NCI-H2196 treated with DMSO at 0.1 percent for 48 hours (cell line): ENCODE results near the gene ALOX12.

Experiments used
- DNase-seq: peaks from one replicate; lab custom pipeline; 2025; ENCODE audit not compliant: unreplicated experiment; lab: John Stamatoyannopoulos, UW

The ALOX12 gene

DNA sequence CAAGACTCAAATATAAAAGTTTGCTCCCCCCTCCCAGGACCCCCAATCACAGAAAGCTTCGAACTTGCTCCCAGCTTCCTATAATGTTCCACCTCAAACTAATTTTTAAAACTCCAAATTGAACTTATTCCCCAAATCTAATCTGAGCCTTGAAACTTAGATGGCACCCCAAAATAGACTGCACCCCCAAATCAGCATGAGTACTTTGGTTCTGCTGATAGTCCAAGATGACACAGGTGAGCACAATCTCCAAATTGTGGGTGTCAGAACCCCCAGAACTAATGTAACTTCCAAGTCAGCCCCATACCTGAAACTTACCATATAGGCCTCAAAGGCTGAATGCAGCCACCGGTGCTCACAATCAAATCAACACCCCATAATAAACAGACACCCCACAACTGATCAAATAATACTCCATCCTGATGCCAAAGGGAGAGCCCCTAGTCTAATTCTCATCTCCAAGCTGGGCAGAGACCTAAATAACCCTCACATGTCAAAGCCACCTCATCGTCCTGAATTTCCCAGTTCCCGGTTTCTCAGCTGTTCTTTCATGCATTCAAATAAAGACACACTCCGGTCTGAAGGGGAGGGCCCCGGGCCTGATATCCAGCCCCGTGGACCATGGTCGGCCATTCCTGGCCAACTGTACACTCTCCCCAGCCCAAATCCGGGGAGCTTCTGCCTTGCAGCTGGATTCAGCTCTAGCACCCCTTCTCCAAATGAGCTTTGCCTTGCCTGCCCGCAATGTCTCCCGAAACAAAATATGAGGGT lies 25.2 kb downstream of the ALOX12 start:
- DNase-seq, result no peak

DNA sequence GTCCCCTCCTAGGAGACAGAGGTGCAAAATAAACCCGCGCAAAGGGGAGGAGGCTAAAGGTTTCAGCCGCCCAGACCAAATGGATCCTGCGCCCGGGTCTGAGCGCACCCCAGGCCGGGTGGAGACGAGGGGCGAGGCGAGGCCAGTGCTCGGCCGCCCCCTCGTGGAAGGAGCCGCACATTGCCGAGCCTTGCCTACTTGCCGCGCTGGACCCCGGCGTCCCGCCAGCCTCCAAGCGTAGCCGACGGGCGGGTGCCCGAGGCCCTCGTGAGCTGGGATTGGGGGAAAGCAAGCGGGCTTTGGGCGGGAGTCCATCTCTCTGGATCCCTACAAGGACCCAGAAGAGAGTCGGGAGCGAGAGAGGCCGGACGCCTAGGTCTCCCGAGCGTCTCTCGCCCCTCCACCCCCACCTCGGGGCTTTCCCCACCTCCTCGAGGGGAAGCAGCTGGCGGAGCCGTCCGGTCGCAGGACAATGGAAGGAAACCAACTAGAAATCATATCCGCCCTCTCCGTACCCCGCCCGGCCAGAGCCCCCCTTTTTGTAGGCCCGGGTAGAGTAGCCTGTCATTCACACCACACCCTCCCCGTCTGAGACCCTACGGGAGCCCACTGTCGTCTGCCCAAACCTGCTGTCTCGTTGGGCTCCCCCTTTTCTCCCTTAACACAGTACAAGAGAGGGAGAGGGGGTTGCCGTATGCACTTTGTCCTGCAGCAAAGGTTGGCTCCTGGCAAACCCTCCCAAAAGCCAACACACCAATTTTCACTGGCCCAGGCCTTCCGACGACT lies 26.3 kb downstream of the ALOX12 start:
- peak; percentile 42 for DNase-seq

DNA sequence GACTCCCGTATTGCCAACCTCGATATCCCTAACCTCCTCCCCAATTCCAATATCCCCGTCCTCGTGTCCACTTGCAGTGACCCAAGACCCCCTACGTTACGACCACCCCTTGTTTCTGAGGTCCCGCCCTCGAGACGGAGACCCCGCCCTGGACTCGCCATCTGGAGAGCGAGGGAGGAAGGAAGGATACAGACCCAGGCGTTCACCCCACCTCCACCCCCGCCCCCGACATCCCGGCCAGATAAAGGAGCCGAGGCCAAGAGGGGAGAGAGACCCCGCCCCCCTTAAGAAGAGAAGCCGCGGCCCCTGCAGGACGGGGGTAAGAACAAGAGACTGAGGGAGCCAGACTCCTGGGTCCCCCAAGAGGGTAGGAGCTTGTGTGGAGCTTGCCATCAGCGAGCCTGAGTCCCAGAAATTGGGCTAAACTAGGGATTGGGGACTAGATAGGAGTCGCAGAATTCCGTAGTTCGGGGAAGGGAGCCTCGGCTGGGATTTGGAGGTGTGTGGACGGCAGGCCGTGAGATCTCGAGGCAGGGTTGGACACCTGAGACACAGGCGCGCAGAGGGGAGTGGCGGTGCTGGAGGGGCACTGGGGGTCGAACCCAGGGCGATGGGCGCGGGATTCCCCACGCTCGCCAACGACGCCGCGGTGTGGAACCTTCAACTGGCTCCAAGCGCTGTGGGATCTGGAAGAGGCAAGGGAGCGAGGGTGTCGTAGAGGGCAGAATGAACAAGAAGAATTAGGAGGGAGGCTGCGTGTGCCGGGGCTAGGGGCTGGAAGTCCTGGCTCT lies 27.1 kb downstream of the ALOX12 start, which contains the start of gene BCL6B:
Gene BCL6B (plus strand): TSS at position 270 of the 791 bp plus-strand sequence. CDS start 622 bp downstream, outside the sequence.
- DNase-seq, result no peak

DNA sequence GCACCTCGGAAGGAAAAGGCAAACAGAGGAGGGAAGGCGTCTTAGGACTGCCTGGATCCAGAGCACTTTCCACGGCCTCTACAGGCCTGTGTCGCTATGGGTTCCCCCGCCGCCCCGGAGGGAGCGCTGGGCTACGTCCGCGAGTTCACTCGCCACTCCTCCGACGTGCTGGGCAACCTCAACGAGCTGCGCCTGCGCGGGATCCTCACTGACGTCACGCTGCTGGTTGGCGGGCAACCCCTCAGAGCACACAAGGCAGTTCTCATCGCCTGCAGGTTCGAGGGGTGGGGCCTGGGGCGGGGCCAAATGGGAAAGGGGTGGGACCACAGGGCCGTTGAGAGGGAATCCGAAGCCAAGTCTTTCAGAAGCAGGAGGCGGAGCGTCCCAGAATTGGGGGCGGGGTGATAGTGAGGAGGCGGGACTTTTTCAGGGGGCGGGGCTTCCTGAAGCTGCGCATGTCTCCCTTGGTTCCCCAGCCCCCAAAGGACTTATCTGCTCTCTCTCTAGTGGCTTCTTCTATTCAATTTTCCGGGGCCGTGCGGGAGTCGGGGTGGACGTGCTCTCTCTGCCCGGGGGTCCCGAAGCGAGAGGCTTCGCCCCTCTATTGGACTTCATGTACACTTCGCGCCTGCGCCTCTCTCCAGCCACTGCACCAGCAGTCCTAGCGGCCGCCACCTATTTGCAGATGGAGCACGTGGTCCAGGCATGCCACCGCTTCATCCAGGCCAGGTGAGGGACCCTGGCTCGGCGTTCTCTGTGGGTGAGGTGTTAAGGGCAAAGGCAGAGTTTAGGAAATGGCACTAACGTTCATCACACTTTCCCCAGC lies 27.9 kb downstream of the ALOX12 start:
- no peak for DNase-seq

DNA sequence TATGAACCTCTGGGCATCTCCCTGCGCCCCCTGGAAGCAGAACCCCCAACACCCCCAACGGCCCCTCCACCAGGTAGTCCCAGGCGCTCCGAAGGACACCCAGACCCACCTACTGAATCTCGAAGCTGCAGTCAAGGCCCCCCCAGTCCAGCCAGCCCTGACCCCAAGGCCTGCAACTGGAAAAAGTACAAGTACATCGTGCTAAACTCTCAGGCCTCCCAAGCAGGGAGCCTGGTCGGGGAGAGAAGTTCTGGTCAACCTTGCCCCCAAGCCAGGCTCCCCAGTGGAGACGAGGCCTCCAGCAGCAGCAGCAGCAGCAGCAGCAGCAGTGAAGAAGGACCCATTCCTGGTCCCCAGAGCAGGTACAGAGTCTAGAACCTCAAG lies 28.5 kb downstream of the ALOX12 start:
- no peak for DNase-seq

DNA sequence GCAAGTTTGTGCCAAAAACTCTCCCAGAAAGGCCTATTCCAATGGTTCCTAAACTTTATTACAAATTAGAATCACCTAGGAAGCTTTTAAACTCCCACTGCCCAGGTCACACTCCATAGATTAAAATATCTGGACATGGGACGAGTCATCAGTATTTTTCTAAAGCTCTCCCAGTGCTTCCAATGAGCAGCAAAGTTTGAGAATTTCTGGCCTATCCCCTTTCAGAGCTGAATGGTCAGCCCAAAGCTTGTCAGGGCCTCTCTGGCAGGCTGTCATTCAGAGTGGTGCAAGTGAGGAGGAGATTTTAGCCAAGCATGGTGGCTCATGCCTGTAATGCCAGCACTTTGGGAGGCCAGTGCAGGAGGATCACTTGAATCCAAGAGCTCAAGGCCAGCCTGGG lies 29.4 kb downstream of the ALOX12 start:
- no peak for DNase-seq

DNA sequence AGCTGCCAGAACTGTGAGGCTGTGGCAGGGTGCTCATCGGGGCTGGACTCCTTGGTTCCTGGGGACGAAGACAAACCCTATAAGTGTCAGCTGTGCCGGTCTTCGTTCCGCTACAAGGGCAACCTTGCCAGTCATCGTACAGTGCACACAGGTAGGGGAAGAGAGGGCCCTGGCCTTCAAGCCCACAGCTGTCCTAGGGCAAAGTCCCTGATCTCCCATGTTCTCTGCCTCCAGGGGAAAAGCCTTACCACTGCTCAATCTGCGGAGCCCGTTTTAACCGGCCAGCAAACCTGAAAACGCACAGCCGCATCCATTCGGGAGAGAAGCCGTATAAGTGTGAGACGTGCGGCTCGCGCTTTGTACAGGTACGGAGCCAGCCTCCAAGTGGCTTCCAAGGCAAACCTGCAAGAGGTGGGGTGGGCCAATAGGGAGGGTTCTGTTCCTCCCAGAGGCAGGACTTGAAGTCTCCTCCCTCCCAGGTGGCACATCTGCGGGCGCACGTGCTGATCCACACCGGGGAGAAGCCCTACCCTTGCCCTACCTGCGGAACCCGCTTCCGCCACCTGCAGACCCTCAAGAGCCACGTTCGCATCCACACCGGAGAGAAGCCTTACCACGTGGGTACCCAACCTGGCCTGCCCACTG lies 30.7 kb downstream of the ALOX12 start:
- no peak for DNase-seq

DNA sequence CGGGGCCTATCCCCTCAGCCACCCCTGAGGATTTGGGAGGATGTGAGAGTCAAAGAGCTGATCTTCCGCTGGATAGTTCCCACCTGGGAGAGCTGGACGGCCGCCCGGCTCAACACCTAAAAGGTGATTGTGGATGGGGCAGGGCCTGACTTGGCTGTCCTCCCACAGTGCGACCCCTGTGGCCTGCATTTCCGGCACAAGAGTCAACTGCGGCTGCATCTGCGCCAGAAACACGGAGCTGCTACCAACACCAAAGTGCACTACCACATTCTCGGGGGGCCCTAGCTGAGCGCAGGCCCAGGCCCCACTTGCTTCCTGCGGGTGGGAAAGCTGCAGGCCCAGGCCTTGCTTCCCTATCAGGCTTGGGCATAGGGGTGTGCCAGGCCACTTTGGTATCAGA lies 31.5 kb downstream of the ALOX12 start:
- no peak for DNase-seq

DNA sequence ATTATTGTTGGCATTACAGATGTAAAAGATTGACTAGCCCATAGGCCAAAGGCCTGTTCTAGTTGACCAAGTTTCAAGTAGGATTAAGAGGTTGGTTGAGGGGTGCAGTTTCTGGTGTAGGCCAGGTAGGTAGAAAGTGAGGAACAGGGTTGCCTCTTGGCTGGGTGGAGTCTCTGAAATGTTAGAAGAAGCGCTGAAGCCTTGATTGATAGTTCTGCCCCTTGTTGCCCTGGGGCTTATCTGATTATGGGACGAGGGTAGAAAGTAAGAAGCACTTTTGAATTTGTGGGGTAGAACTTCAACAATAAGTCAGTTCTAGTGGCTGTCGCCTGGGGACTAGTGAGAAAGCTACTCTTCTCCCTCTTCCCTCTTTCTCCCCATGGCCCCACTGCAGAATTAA lies 33.2 kb downstream of the ALOX12 start:
- no peak for DNase-seq

DNA sequence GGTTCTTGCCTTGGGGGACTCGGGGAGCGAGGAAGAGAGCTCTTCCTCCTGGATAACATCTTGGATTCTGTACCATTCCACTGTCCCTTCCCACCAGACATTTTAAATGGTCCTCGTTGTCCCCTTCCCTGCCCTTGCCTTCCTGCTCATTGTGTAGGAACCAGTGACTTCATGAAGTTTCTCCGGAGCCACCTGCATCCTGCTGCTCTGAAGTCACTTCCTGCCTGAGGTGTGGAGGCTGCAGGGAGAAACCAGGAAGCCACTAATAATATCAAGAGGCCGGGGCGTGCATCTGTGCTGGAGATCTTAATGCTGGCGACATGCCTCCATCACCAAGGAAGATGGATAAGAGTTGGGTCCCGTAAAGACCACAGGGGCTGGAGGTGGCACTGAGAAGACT lies 33.8 kb downstream of the ALOX12 start:
- no peak for DNase-seq

DNA sequence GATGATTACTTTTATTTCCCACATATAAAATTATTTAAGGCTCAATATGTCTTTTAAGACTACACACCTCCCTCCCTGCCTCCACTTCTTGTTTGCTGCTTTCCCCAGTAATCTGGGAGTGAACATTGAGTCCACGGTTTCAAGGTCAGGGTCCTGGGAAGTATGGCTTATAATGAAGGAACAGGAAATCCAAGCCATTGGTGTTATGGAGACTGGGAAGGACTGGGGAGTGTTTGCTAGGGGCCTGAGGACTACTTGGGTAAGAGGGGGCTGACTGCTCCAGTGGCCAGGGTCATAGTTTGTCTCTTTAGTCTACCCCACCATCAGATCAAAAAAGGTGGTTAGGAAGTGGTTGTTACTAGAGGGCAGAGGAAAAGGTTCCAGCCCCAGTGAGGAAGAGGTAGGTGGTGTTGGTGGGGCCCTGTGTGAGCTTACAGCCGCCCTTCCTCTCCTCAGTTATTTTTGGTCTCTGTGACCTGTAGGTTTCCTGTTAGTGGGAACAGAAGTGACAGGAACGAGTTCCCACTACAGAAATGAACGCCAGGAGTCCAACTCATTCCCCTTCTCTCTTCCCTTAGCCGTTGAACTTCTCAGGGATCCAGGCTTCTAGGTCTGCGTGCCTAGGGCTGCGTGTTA lies 39.2 kb downstream of the ALOX12 start:
- DNase-seq, result no peak

DNA sequence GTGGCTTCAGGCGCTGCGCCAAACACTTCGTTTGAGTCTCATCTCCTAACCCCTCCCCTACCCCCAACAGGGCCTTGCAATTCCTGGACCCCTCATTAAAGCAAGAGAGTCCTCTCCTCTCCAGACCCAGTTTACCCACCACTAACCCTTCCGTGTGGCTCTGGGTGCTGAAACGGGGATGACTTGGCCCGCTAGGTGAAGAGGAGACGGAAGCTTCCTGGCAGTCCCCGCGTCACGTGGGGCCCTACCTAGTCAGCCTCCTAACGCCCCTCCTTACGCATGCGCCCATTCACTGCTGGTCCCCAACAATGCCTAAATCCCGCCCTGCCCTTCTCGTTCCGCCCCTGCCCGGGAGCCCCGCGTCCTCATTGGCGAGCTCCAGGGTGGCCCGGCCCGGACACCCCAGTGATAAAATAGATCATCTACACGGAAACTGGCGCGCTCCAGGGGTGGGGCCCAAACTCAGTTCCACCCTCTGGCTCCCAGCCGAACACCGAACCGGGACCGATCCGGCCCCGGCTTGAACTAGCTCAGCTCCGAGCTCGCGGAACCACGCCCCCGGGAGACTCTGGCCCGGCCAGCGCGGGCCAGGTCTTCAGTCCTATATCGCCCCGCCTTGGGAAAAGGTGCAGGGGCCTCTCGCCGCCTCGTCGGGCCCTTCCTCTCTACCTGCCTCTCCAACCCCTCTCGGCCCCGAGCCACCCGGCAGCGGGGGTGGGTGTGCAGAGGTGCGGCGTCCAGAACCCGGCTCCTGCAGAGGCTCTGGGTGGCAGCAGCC lies 39.9 kb downstream of the ALOX12 start, which contains the start of gene SLC16A13:
Gene SLC16A13 (plus strand): TSS at position 425 of the 778 bp plus-strand sequence. CDS start 368 bp downstream, outside the sequence.
- DNase-seq, result peak; percentile 86

DNA sequence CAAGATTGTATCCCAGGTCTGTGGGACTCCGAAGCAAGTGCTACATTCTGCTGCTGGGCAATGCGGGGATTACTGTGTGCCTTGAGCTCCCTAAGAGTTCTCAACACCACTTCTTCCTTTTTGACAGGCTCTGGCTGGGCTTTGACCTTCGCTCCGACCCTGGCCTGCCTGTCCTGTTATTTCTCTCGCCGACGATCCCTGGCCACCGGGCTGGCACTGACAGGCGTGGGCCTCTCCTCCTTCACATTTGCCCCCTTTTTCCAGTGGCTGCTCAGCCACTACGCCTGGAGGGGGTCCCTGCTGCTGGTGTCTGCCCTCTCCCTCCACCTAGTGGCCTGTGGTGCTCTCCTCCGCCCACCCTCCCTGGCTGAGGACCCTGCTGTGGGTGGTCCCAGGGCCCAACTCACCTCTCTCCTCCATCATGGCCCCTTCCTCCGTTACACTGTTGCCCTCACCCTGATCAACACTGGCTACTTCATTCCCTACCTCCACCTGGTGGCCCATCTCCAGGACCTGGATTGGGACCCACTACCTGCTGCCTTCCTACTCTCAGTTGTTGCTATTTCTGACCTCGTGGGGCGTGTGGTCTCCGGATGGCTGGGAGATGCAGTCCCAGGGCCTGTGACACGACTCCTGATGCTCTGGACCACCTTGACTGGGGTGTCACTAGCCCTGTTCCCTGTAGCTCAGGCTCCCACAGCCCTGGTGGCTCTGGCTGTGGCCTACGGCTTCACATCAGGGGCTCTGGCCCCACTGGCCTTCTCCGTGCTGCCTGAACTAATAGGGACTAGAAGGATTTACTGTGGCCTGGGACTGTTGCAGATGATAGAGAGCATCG lies 42.4 kb downstream of the ALOX12 start:
- DNase-seq, result no peak

DNA sequence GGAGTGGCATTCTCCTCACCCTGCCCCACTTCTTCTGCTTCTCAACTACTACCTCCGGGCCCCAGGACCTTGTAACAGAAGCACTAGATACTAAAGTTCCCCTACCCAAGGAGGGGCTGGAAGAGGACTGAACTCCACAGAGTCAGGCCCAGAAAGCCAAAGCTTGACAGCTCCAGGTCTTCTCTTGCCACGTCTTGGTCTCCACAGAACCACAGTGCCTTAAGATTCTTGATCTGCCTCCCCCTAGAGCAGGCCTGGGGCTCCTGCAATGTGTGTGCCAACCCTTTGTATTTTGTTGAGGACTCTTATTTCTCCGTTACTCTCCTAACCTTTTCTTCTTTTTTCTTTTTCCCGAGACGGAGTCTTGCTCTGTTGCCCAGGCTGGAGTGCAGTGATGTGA lies 44.0 kb downstream of the ALOX12 start:
- no peak for DNase-seq

DNA sequence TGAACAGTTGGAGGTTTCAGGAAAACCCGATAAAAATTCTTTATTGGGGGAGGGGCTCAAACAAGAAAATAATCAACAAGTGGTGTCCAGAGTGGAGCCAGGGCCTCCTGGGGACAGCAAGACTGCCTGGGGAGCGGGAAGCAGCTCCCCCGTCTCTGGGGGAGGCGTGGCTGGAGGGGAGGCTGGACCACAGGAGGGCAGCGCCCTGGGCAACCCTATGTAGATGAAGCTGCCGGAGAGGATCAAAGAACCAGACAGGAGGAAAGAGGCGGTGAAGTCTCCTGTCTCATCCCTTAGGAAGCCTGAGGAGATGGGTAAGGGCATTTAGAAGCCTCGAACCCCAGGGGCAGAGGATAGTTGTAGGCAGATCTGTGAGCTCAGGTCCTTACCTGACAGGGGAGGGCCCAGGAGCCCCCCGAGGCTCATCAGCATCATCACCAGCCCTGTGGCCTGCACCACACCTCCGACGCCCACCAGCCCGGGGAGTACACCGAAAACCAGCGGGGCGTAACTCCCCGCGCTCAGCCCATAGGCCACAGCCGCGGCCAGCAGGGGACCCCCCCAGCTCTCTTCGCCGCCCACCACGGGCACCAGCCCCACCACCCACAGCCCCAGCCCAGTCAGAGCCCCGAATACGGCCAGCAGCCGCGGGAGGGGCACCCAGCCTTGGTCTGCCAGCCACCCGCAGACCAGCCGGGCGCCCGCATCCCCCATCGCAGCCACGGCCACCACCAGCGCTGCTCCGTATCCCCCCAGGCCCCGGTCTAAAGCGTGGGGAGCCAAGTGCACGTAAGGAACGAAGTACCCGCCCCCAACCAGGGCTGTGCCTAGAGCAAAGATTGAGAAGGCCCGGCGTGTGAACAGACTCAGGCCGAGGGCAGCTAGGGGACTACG lies 46.0 kb downstream of the ALOX12 start:
- no peak for DNase-seq

DNA sequence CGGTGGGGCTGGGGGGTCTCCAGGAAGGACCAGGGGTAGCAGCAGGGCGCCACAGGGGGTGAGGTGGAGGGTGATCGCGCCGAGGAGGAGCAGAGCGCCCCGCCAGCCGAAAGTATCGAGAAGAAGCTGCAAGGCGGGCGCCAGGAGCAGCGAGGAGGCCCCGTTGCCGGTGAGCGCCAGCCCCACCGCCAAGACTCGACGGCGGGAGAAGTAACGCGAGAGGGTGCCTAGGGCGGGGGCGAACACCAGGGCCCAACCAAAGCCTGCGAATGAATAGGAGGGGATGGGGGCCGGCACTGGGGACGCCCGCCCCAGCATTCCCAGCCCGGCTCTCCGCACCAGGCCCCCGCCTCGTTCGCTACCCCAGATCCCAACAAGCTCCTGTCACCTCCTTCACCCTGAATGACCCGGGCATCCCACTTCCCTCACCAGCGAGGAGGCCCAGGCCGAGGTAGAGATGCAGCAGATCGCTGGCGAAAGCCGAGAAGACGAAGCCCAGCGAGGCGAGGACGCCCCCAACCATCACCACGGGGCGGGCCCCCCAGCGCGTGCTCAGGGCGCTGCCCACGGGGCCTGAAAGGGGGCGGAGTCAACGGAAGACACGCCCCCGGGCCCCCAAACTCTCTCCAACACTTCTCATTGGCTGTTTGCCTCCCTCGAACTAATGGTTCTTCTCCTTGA lies 46.8 kb downstream of the ALOX12 start:
- no peak for DNase-seq

DNA sequence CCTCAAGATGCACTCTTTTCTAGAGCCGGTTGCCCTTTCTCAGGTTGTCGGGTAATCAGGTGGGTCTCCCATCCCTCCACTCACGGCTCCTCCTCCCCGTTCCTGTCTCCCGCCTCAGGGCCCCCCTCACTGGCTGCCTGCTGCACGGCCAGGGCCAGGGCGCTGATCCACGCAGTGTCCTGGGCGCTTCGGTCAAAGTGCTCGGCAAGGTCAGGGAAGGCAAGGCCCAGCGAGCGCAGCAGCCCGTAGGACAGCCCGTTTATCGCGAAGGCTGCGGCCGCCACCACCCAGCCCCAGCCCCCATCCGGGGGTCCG lies 47.3 kb downstream of the ALOX12 start:
- no peak for DNase-seq
